Uterus (tissue), 4 donors: ENCODE data around the gene CA5B. TPM values are rescaled to one million over a fixed set of nuclear protein-coding genes. Genes with fewer than 3 reads are reported as not detected.

ENCODE experiments used
- DNase-seq, 2 donors: peaks; one replicate each; pipeline ENCODE4 v3.0.0-alpha.2; 2019 to 2020
- H3K27ac ChIP-seq, 2 donors: fragments of 200-600 bp; sonication (generic); 1 replicate in 1 of 2; 2 replicates in 1 of 2; pipeline ENCODE4 v1.5.1; 2016 to 2018
- H3K27me3 ChIP-seq, 2 donors: fragments of 200-600 bp; sonication (generic); one replicate each; pipeline ENCODE4 v1.5.1; 2018 to 2019; ENCODE audit warnings: control low read depth in 1 of 2
- H3K36me3 ChIP-seq, 2 donors: fragments of 200-600 bp; sonication (generic); one replicate each; pipeline ENCODE4 v1.5.1; 2019; ENCODE audit warnings: control low read depth in 1 of 2
- H3K4me1 ChIP-seq, 2 donors: fragments of 200-600 bp; sonication (generic); one replicate each; pipeline ENCODE4 v1.5.1; 2018 to 2019; ENCODE audit warnings: control low read depth in 1 of 2
- H3K4me3 ChIP-seq, 2 donors: fragments of 200-600 bp; sonication (generic); 1 replicate in 1 of 2; 2 replicates in 1 of 2; pipeline ENCODE4 v1.5.1; 2018 to 2019; ENCODE audit warnings: mild to moderate bottlenecking in 1 of 2
- H3K9me3 ChIP-seq, 2 donors: fragments of 200-600 bp; sonication (generic); one replicate each; pipeline ENCODE4 v1.5.1; 2019; ENCODE audit warnings: control low read depth in 1 of 2
- POLR2A ChIP-seq, 2 donors: fragments of 450-650 bp; IDR thresholded peaks; one replicate each; pipeline ENCODE4 v1.6.1; 2016; ENCODE audit warnings: antibody characterized with exemption in 2 of 2, mild to moderate bottlenecking in 1 of 2, moderate library complexity in 1 of 2
- intact Hi-C: fragments of 100-400 bp; cut with DNase I; formaldehyde crosslinking; loops from one replicate; pipeline ENCODE4 v1.15.1; 2023; ENCODE audit warnings: low total_unique reads
- total RNA-seq, 4 donors: library from RNA; depleted of rRNA in 3 of 4; stranded (reverse); fragments of >200 nt in 3 of 4; gene quantifications; one replicate each; pipeline versions ENCODE4 v1.1.0 to v1.2.4, GENCODE V29; 2014 to 2023
- TF ChIP-seq, protein P1 (sequence below), 4 experiments: fragments of 200-600 bp in 2 of 4; fragments of 450-650 bp in 2 of 4; sonication (generic) in 2 of 4; IDR thresholded peaks; one replicate each; pipeline ENCODE4 v1.5.1; 2016 to 2019; ENCODE audit warnings: antibody characterized with exemption in 4 of 4, mild to moderate bottlenecking in 2 of 4, moderate library complexity in 1 of 4
- donor health status: DM: yes; HTN: yes; CAD: no.

CA5B gene
- total RNA-seq, 4 donors from 2014 or later: 2.6 to 35.8 (median 15.0) TPM

- no peaks in the 10 kb centered on the region for H3K4me1 ChIP-seq
- peak; percentile 82 to 84 for DNase-seq
- H3K27ac ChIP-seq: peak within 1 kb of the TSS; percentile 77 to 81
- no peaks in the 10 kb centered on the region for H3K36me3 ChIP-seq
- peak; percentile 36 to 56 for TF ChIP-seq POLR2A (IDR thresholded peaks at IDR 0.05)
- TF ChIP-seq, protein P1, sequence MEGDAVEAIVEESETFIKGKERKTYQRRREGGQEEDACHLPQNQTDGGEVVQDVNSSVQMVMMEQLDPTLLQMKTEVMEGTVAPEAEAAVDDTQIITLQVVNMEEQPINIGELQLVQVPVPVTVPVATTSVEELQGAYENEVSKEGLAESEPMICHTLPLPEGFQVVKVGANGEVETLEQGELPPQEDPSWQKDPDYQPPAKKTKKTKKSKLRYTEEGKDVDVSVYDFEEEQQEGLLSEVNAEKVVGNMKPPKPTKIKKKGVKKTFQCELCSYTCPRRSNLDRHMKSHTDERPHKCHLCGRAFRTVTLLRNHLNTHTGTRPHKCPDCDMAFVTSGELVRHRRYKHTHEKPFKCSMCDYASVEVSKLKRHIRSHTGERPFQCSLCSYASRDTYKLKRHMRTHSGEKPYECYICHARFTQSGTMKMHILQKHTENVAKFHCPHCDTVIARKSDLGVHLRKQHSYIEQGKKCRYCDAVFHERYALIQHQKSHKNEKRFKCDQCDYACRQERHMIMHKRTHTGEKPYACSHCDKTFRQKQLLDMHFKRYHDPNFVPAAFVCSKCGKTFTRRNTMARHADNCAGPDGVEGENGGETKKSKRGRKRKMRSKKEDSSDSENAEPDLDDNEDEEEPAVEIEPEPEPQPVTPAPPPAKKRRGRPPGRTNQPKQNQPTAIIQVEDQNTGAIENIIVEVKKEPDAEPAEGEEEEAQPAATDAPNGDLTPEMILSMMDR (IDR thresholded peaks at IDR 0.05): peak in 1 of 4 experiments; percentile 7
- H3K4me3 ChIP-seq: peak within 1 kb of the TSS; percentile 67 to 81
- no peaks in the 10 kb centered on the region for H3K9me3 ChIP-seq
- intact Hi-C loops: no loop called here
- H3K27me3 ChIP-seq: no peaks in the 10 kb centered on the region
These were observed 52.1 kb downstream of the CA5B start, which contains the start of gene ZRSR2 for GRCh38 chrX:15789979-15790768. ZRSR2 (plus strand) TSS chrX:15790484; CDS start chrX:15790496, 12 bp downstream.

- TF ChIP-seq, protein P1 (IDR thresholded peaks at IDR 0.05): no peak
- no peak for TF ChIP-seq POLR2A (IDR thresholded peaks at IDR 0.05)
- no peaks in the 10 kb centered on the region for H3K4me1 ChIP-seq
- no peaks in the 10 kb centered on the region for H3K27me3 ChIP-seq
- no peaks in the 10 kb centered on the region for H3K36me3 ChIP-seq
- no peaks in the 10 kb centered on the region for H3K9me3 ChIP-seq
- H3K4me3 ChIP-seq: peak overlapping the region; percentile 67 to 81
- no peak for DNase-seq
- peak overlapping the region; percentile 77 to 81 for H3K27ac ChIP-seq
- intact Hi-C loops: no loop called here
These were observed 52.8 kb downstream of the CA5B start for GRCh38 chrX:15790769-15791290.

GRCh38 chrX:15797707-15798106 is 59.6 kb downstream of the CA5B start:
- H3K9me3 ChIP-seq: no peaks in the 10 kb centered on the region
- intact Hi-C loops: no loop called here
- no peak overlapping the region for H3K4me3 ChIP-seq
- no peaks in the 10 kb centered on the region for H3K27me3 ChIP-seq
- no peaks in the 10 kb centered on the region for H3K4me1 ChIP-seq
- no peak for TF ChIP-seq POLR2A (IDR thresholded peaks at IDR 0.05)
- TF ChIP-seq, protein P1 (IDR thresholded peaks at IDR 0.05): no peak
- no peak overlapping the region for H3K27ac ChIP-seq
- no peak for DNase-seq
- no peaks in the 10 kb centered on the region for H3K36me3 ChIP-seq

DNA sequence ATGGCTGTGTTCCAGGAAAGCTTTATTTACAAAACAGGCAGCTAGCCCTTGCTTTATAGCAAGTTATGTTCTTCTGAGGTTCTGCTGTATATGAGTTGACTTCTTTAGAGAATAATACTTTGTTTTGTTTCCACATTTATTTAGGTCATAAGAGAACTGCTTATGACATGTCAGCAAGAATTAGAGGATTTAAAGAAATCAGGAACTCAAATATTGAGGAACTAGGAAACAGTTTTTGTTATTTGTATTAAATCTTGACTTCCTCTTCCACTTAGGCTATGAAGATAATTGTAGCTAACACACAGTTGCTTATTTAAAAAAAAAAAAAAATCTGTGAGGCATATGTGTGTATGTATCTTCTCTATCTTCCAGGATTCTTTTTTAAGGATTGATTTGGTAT is 66.5 kb downstream of the CA5B start:
- H3K9me3 ChIP-seq: no peaks in the 10 kb centered on the region
- no peak overlapping the region for H3K4me3 ChIP-seq
- H3K27me3 ChIP-seq: no peaks in the 10 kb centered on the region
- DNase-seq: no peak
- TF ChIP-seq, protein P1 (IDR thresholded peaks at IDR 0.05): no peak
- TF ChIP-seq POLR2A (IDR thresholded peaks at IDR 0.05): no peak
- no peak overlapping the region for H3K27ac ChIP-seq
- intact Hi-C loops: no loop called here
- H3K4me1 ChIP-seq: no peaks in the 10 kb centered on the region
- no peaks in the 10 kb centered on the region for H3K36me3 ChIP-seq

- H3K27me3 ChIP-seq: no peaks in the 10 kb centered on the region
- H3K4me1 ChIP-seq: no peaks in the 10 kb centered on the region
- no peak overlapping the region for H3K27ac ChIP-seq
- DNase-seq: no peak
- no peak overlapping the region for H3K4me3 ChIP-seq
- intact Hi-C loops: no loop called here
- H3K9me3 ChIP-seq: no peaks in the 10 kb centered on the region
- no peaks in the 10 kb centered on the region for H3K36me3 ChIP-seq
- TF ChIP-seq, protein P1 (IDR thresholded peaks at IDR 0.05): no peak
- no peak for TF ChIP-seq POLR2A (IDR thresholded peaks at IDR 0.05)
These were observed 70.2 kb downstream of the CA5B start for GRCh38 chrX:15808254-15808653.
